ENCODE measurements around the gene TAF8. TPM values are rescaled to one million over a fixed set of nuclear protein-coding genes. Genes with fewer than 3 reads are reported as not detected.

TAF8 gene
- total RNA-seq, 1 experiment from 2014 or later, result 22.5 TPM

DNA sequence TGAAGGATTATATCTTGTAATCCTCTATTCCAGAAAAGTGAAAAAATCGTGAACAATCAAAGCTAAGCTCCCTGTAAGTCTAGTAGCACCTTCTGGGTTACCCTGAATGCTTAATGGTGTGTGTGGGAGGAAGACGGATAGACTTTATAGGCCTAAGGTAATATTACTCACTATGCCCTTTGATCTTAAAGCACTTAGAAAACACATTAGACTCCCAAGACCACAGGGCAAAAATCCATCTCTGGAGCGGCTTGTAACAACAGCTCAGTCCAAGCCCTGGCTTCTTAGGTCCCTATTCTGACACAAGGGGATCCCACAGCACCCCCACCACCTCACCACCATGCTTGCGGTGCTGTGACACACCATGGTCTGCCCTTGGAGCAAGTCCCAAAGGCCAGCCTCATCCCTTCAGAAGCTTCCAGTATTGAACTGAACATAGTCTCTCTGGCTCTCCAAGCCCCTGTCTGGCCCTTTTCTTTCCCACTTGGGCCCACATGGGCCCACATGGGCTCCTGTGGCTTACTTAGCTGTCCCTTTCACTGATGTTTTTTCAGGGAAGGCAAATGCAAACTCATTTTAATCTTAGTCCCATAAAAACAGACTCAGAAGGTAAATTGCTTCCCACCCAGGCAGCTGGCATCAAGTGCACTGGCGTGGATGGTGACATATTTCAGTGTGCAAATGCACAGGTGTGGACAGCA lies 63.8 kb downstream of the TAF8 start:
- ChIA-PET CTCF (no interaction called here), POLR2A (ENCODE audit: low non-redundant PET) (no interaction called here)
- TF ChIP-seq, protein P1, sequence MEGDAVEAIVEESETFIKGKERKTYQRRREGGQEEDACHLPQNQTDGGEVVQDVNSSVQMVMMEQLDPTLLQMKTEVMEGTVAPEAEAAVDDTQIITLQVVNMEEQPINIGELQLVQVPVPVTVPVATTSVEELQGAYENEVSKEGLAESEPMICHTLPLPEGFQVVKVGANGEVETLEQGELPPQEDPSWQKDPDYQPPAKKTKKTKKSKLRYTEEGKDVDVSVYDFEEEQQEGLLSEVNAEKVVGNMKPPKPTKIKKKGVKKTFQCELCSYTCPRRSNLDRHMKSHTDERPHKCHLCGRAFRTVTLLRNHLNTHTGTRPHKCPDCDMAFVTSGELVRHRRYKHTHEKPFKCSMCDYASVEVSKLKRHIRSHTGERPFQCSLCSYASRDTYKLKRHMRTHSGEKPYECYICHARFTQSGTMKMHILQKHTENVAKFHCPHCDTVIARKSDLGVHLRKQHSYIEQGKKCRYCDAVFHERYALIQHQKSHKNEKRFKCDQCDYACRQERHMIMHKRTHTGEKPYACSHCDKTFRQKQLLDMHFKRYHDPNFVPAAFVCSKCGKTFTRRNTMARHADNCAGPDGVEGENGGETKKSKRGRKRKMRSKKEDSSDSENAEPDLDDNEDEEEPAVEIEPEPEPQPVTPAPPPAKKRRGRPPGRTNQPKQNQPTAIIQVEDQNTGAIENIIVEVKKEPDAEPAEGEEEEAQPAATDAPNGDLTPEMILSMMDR (conservative IDR thresholded peaks at IDR 0.05; ENCODE audit: low read depth, low read length), result no peak
- no peak for TF ChIP-seq EZH2 (IDR thresholded peaks at IDR 0.05; ENCODE audit: borderline replicate concordance, low read depth, low read length, poor library complexity, severe bottlenecking)
- H3K36me3 ChIP-seq (ENCODE audit: insufficient read depth, low read length, poor library complexity, severe bottlenecking), result no peaks in the 10 kb centered on the region
- H3K4me3 ChIP-seq (ENCODE audit: low read depth, low read length, poor library complexity, severe bottlenecking), result no peak overlapping the region
- no peaks in the 10 kb centered on the region for H3K4me1 ChIP-seq (ENCODE audit: insufficient read depth, low read length, poor library complexity, severe bottlenecking)
- no peaks in the 10 kb centered on the region for H3K9me3 ChIP-seq (ENCODE audit: low read depth, low read length, poor library complexity, severe bottlenecking)
- DNase-seq (ENCODE audit: low spot score), result no peak
- H3K27ac ChIP-seq (ENCODE audit: low read depth, low read length, poor library complexity, severe bottlenecking), result no peak overlapping the region
- intact Hi-C loops (cut with micrococcal nuclease; ENCODE audit: unreplicated experiment), result no loop called here
- no peaks in the 10 kb centered on the region for H3K27me3 ChIP-seq (replicated peaks; ENCODE audit: insufficient read depth, low read depth, low read length, poor library complexity)
- no TSS peak for BruUV-seq (replicated peaks)

DNA sequence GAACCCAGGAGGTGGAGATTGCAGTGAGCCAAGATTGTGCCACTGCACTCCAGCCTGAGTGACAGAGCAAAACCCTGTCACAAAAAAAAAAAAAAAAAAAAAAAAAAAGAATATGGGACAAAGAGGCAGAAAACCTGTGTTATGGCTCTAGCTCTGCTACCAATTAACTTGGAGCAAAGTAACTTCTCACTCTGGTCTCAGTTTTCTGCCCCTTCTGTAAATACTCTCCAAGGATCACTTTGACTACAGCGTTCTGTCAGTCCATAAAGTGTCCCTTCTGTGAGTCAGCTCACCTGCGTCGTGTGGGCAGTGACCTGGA lies 67.5 kb downstream of the TAF8 start:
- no peak for DNase-seq (ENCODE audit: low spot score)
- ChIA-PET CTCF (no interaction called here), POLR2A (ENCODE audit: low non-redundant PET) (no interaction called here)
- Histone ChIP-seq H3K36me3 (ENCODE audit: insufficient read depth, low read length, poor library complexity, severe bottlenecking) (no peaks in the 10 kb centered on the region), H3K4me1 (ENCODE audit: insufficient read depth, low read length, poor library complexity, severe bottlenecking) (no peaks in the 10 kb centered on the region), H3K9me3 (ENCODE audit: low read depth, low read length, poor library complexity, severe bottlenecking) (no peaks in the 10 kb centered on the region), H3K27me3 (replicated peaks; ENCODE audit: insufficient read depth, low read depth, low read length, poor library complexity) (no peaks in the 10 kb centered on the region), H3K27ac (ENCODE audit: low read depth, low read length, poor library complexity, severe bottlenecking) (no peak overlapping the region), H3K4me3 (ENCODE audit: low read depth, low read length, poor library complexity, severe bottlenecking) (no peak overlapping the region)
- BruUV-seq (replicated peaks), result no TSS peak
- intact Hi-C loops (cut with micrococcal nuclease; ENCODE audit: unreplicated experiment), result no loop called here
- no peak for TF ChIP-seq EZH2 (IDR thresholded peaks at IDR 0.05; ENCODE audit: borderline replicate concordance, low read depth, low read length, poor library complexity, severe bottlenecking)
- TF ChIP-seq, protein P1 (conservative IDR thresholded peaks at IDR 0.05; ENCODE audit: low read depth, low read length), result no peak

DNA sequence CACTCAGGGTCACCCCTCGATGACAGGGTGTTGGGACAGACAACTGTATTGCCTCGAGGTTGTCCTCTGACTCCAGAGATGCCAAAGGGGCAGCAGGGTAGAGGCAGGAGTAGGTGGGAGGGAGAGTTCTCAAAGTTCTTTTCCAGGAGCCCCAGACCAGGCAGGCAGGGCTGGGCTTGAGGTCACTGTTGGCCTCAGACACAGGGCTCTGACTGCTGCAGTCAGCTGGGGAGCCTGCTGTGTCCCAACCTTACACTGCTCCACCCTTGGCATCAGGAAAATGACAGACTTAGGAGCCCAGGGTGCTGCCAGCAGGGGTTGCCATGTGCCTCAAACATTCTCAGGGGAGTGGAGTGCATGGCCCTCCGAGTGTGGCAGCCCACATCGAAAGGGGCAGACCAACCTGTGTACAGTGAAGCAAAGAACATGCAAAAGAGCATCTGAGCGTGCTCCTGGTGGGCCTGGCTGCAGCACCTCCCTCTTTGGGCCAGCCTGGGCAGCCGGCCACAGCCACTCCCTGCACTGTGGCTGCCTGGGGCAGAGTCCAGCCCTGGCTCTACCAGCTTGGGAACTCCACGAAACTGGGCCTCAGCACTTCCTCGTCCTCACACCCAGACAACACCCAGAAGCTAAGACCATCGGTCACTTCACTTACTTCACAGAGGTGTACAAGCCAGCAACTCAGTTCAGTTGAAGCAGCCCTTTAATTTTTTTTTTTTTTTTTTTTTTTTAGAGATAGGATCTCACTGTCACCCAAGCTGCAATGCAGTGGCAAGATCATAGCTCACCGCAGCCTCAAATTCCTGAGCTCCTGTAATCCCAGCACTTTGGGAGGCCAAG lies 68.1 kb downstream of the TAF8 start:
- CTCF ChIA-PET, result no interaction called here
- no peaks in the 10 kb centered on the region for H3K27me3 ChIP-seq (replicated peaks; ENCODE audit: insufficient read depth, low read depth, low read length, poor library complexity)
- no peak overlapping the region for H3K4me3 ChIP-seq (ENCODE audit: low read depth, low read length, poor library complexity, severe bottlenecking)
- H3K36me3 ChIP-seq (ENCODE audit: insufficient read depth, low read length, poor library complexity, severe bottlenecking), result no peaks in the 10 kb centered on the region
- BruUV-seq (replicated peaks), result no TSS peak
- TF ChIP-seq, protein P1 (conservative IDR thresholded peaks at IDR 0.05; ENCODE audit: low read depth, low read length), result no peak
- no peak for TF ChIP-seq EZH2 (IDR thresholded peaks at IDR 0.05; ENCODE audit: borderline replicate concordance, low read depth, low read length, poor library complexity, severe bottlenecking)
- H3K4me1 ChIP-seq (ENCODE audit: insufficient read depth, low read length, poor library complexity, severe bottlenecking), result no peaks in the 10 kb centered on the region
- intact Hi-C loops (cut with micrococcal nuclease; ENCODE audit: unreplicated experiment), result no loop called here
- no peak overlapping the region for H3K27ac ChIP-seq (ENCODE audit: low read depth, low read length, poor library complexity, severe bottlenecking)
- no peak for DNase-seq (ENCODE audit: low spot score)
- no peaks in the 10 kb centered on the region for H3K9me3 ChIP-seq (ENCODE audit: low read depth, low read length, poor library complexity, severe bottlenecking)
- POLR2A ChIA-PET (ENCODE audit: low non-redundant PET), result interaction anchor here (0.7 kb wide), 1 partner anchor 183 kb away, joined by 10 read pairs; no protein-coding TSS in a partner anchor
